Epithelial cell of esophagus (primary cell): ENCODE measurements around the gene C9orf50.
A peak's percentile ranks its signal among the peaks of the same experiment; 100 is the strongest.

Experiments used
- DNase-seq: peaks from one replicate; pipeline ENCODE4 v3.0.0; 2010; ENCODE audit warnings: low read depth
- H3K4me3 ChIP-seq: 2 replicates; pipeline ENCODE4 v1.5.1; 2011; ENCODE audit warnings: mild to moderate bottlenecking, low read length, control low read depth
- TF ChIP-seq, protein P1 (sequence below): IDR thresholded peaks from 2 replicates; pipeline ENCODE4 v1.5.1; 2011; ENCODE audit warnings: low read depth, mild to moderate bottlenecking, low read length, control low read depth, inconsistent platforms; ENCODE audit not compliant: insufficient read depth; ENCODE audit errors: missing control alignments

C9orf50 gene

DNA sequence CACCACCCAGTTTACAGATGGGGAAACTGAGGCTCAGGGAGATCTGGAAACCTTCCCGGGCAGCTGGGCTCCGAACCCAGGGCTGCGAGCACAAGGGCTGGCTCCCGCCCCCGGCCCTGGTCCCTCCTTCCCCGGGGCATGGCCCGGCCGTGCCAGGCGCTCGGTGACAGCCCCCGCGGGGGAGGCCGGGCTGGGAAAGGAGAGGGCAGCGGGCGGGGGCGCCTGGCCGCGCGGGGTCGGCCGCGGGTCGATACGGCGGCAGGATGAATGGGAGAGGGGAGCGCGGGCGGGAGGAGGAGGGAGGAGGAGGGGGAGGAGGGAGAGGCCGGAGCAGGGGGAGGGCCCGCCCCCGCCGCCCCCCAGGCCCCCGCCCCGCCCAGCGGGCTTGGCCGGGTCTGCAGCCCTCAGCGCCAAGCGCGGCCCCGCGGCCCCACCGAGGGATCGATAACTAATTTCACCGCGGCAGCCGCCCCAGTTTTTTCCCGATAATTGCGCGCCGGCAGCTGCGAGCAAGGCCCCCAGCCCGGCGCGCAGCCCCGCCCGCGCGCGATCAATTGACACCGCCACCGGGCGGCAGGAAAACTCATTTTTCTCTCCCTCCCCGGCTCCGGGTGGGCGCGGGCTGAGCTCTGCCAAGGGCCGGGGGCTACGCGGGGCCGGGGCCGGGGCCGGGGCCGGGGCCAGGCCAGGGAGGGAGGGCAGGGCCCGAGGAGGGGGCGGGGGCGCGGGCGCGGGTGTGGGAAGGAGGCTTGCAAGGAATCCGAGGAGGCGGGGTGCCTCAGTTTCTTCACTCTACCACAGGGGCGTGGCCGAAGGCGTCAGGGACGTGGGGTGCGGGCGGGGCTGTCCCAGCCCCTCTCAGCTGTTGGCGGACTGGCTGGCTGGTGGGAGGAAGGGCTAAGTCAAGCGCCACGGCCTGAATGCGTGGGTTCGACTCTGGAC lies 52.1 kb downstream of the C9orf50 start:
- TF ChIP-seq, protein P1, sequence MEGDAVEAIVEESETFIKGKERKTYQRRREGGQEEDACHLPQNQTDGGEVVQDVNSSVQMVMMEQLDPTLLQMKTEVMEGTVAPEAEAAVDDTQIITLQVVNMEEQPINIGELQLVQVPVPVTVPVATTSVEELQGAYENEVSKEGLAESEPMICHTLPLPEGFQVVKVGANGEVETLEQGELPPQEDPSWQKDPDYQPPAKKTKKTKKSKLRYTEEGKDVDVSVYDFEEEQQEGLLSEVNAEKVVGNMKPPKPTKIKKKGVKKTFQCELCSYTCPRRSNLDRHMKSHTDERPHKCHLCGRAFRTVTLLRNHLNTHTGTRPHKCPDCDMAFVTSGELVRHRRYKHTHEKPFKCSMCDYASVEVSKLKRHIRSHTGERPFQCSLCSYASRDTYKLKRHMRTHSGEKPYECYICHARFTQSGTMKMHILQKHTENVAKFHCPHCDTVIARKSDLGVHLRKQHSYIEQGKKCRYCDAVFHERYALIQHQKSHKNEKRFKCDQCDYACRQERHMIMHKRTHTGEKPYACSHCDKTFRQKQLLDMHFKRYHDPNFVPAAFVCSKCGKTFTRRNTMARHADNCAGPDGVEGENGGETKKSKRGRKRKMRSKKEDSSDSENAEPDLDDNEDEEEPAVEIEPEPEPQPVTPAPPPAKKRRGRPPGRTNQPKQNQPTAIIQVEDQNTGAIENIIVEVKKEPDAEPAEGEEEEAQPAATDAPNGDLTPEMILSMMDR, result no peak
- DNase-seq, result no peak
- H3K4me3 ChIP-seq, result peak overlapping the region; percentile 36

DNA sequence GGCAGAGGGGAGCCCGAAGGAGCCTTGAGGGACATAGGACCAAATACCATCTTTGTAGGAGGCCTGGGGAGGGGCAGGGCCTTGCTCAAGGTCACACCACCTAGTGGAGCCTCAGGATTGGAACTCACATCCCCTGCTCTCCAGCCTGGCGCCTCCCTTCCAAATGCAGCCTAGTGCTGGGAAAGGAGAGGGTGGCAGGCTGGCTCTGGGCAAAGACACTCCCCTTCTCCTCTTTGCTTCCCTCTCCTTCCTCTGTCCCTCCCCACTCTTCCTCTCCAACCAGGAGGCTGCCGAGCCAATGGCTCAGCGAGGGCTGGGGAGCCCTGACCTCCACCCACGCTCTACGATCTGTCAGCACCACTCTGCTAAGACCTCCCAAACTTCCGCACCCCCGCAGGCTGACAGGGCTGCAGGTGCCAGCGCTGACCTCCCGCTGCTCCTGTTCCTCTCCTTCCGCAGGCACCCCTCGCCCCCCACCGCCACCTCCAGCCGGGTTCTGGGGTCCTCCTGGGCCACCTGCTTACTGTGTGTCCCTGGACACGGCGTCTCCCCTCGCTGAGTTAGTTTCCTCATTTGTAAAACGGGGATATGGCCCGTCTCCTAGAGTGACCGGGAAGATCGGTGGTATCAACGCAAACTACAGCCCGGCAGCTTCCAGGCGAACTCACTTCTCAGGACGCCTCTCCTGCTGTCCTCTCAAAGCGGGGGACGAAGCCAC lies 52.9 kb downstream of the C9orf50 start:
- peak overlapping the region; percentile 36 for H3K4me3 ChIP-seq
- DNase-seq, result peak; percentile 30
- TF ChIP-seq, protein P1, result no peak

DNA sequence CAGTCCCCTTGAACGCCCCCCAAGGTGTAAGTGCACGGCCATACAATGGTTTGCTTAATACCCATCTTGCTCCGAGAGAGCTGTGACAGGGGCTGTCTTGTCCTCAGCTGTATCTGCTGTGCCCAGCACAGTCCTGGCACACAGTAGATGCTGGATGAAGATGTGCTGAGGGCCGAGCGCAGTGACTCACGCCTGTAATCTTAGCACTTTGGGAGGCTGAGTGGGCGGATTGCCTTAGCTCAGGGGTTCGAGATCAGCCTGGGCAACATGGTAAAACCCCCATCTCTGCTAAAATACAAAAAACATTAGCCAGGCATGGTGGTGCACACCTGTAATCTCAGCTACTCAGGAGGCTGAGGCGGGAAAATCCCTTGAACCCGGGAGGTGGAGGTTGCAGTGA lies 53.6 kb downstream of the C9orf50 start:
- no peak overlapping the region for H3K4me3 ChIP-seq
- no peak for DNase-seq
- TF ChIP-seq, protein P1, result no peak

DNA sequence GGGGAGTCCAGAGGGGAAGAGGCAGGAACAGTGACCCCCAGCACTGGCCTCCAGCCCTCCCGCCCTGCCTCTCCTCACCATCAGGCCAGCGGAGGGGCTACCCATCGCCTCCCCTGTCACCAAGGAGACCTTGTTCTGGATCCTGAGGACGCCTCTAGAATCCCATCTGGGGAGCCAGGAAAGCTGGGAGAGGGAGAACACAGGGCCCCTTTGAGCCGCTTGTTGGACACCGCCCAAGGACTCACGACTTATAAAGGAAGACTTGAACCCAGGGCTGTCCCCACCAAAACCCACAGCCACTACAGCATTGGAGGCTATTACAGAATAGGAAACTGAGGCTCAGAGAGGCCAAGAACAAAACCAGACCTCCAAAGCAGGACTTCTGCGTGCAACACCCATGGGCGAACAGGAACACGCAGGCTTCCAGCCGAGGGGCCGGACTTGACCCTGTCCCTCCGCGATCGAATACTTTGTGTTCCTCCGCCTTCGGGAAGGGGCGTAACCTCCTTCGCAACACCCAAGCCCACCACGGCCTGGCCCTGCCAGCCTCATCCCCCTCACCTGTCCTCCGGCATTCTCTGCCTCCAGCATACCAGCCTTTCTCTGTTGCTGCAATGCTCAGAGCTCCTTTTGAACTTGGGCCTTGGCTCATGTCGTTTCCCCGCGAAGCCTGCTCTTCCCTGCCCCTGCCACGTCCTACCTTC lies 54.2 kb downstream of the C9orf50 start:
- H3K4me3 ChIP-seq, result no peak overlapping the region
- TF ChIP-seq, protein P1, result no peak
- no peak for DNase-seq

DNA sequence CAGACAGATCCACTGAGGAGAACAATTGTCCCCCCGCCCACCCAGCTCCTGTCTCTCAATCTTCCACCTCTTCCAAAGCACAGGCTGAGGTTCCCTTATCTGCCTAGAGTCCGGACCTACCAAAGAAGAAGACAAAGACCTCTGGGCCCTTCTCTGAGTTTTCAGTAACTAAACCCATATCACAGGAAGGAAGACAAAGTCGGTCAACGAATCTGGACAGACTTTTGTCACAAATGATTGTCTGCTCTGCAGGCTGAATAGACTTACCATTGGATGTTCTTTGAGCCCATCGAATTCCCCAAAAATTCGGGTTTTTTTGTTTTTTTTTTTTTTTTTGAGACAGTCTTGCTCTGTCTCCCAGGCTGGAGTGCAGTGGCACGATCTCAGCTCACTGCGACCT lies 58.0 kb downstream of the C9orf50 start:
- TF ChIP-seq, protein P1, result no peak
- DNase-seq, result no peak

DNA sequence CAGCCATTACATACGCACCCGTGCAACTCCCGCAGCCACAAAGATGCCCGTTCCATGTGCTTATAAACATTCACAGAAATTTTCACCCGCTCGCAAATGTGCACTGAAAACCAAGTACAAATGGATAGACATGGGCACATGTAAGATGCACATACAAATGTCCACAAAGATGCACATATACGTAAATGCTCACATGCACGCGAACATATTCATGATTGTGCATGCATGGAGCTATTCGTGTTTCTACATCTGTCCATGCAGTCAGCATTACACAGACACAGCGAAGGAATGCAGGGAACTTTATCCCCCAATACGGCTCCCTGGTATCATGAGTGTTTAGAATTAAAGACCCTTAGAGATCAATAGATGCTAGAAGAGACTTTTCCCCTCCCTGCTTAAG lies 58.4 kb downstream of the C9orf50 start:
- H3K4me3 ChIP-seq, result no peak overlapping the region
- no peak for DNase-seq
- TF ChIP-seq, protein P1, result no peak

More for the DNA sequence above, 58.0 kb downstream of the C9orf50 start:
- no peak overlapping the region for H3K4me3 ChIP-seq
